H1 (cell line): ENCODE results near the gene NSUN2. TPM values are rescaled to one million over a fixed set of nuclear protein-coding genes. Genes with fewer than 3 reads are reported as not detected.

Source experiments
- CTCF ChIA-PET: fragments of 300-600 bp; sonication (Branson Sonifier 250); formaldehyde crosslinking; loops from one replicate; lab custom pipeline; 2021; ENCODE audit not compliant: partially characterized antibody; lab: Charles Lee
- POLR2A ChIA-PET: fragments of 300-600 bp; sonication (Branson Sonifier 250); formaldehyde crosslinking; loops from one replicate; lab custom pipeline; 2021; ENCODE audit warnings: inconsistent platforms; ENCODE audit not compliant: partially characterized antibody; lab: Charles Lee
- DNase-seq, 2 experiments: peaks; one replicate each; pipeline versions ENCODE4 v3.0.0 to v3.0.0-alpha.2; 2010 to 2022; ENCODE audit warnings: low spot score in 2 of 2, low read depth in 1 of 2, mixed read lengths in 1 of 2
- FAIRE-seq: peaks from 2 replicates; lab custom pipeline; 2011; peaks lifted over from hg19 to GRCh38; lab: Jason Lieb, UNC
- H2AFZ ChIP-seq: 2 replicates; pipeline ENCODE4 v1.8.1; 2012; ENCODE audit warnings: low read length, inconsistent platforms
- H2AK5ac ChIP-seq: 2 replicates; pipeline ENCODE4 v1.6.1; 2013; ENCODE audit warnings: low read depth, low read length
- H2BK120ac ChIP-seq: replicated peaks from 2 replicates; pipeline ENCODE3; 2013; ENCODE audit warnings: low read depth, low read length, inconsistent platforms
- H2BK12ac ChIP-seq: 2 replicates; pipeline ENCODE4 v1.6.1; 2013; ENCODE audit warnings: low read depth, low read length
- H2BK15ac ChIP-seq: 2 replicates; pipeline ENCODE4 v1.6.1; 2013; ENCODE audit warnings: low read length
- H2BK20ac ChIP-seq: 2 replicates; pipeline ENCODE4 v1.6.1; 2013; ENCODE audit warnings: low read length
- H2BK5ac ChIP-seq: 2 replicates; pipeline ENCODE4 v1.6.1; 2013; ENCODE audit warnings: low read depth, low read length
- H3K14ac ChIP-seq: 2 replicates; pipeline ENCODE4 v1.6.1; 2013; ENCODE audit warnings: inconsistent platforms; ENCODE audit not compliant: insufficient read length
- H3K18ac ChIP-seq: 2 replicates; pipeline ENCODE4 v1.6.1; 2013; ENCODE audit warnings: low read length; ENCODE audit errors: extremely low read depth
- H3K23ac ChIP-seq: 2 replicates; pipeline ENCODE4 v1.6.1; 2013; ENCODE audit warnings: inconsistent platforms; ENCODE audit not compliant: insufficient read length
- H3K23me2 ChIP-seq: 2 replicates; pipeline ENCODE4 v1.6.1; 2013; ENCODE audit warnings: low read depth, low read length
- H3K27ac ChIP-seq: 2 replicates; pipeline ENCODE4 v1.6.1; 2011; ENCODE audit warnings: low read depth, low read length, inconsistent platforms
- H3K27me3 ChIP-seq, 4 experiments: replicated peaks in 1 of 4; 1 replicate in 1 of 4; 2 replicates in 3 of 4; pipeline versions ENCODE4 v1.6.1 to v1.8.1; 2011 to 2013; ENCODE audit warnings: low read length in 3 of 4, mild to moderate bottlenecking in 3 of 4, inconsistent platforms in 2 of 4, mixed read lengths in 2 of 4, moderate library complexity in 1 of 4; ENCODE audit not compliant: control insufficient read depth in 3 of 4, insufficient read depth in 3 of 4; ENCODE audit errors: extremely low read depth in 1 of 4
- H3K36me3 ChIP-seq, 4 experiments: 2 replicates each; pipeline versions ENCODE4 v1.6.1 to v1.8.1; 2011 to 2013; ENCODE audit warnings: mild to moderate bottlenecking in 4 of 4, low read length in 3 of 4, moderate library complexity in 2 of 4, control low read depth in 1 of 4, inconsistent platforms in 1 of 4; ENCODE audit not compliant: insufficient read depth in 4 of 4, control insufficient read depth in 2 of 4
- H3K4ac ChIP-seq: replicated peaks from 2 replicates; pipeline ENCODE3; 2013; ENCODE audit warnings: low read length, low read depth, mixed read lengths, inconsistent platforms; ENCODE audit not compliant: insufficient read length
- H3K4me1 ChIP-seq, 4 experiments: replicated peaks in 1 of 4; 1 replicate in 1 of 4; 2 replicates in 3 of 4; pipeline versions ENCODE4 v1.6.1 to v1.8.1; 2011 to 2013; ENCODE audit warnings: low read length in 3 of 4, inconsistent platforms in 2 of 4, mixed read lengths in 1 of 4; ENCODE audit not compliant: insufficient read depth in 4 of 4, control insufficient read depth in 3 of 4
- H3K4me2 ChIP-seq, 2 experiments: 2 replicates each; pipeline versions ENCODE4 v1.6.1 to v1.8.1; 2011 to 2013; ENCODE audit warnings: low read depth in 2 of 2, low read length in 2 of 2, control low read depth in 1 of 2, inconsistent platforms in 1 of 2, mild to moderate bottlenecking in 1 of 2; ENCODE audit not compliant: insufficient read depth in 1 of 2
- H3K4me3 ChIP-seq, 4 experiments: fragments of 200-600, 300-600 bp in 1 of 4; sonication (generic), shearing (Covaris generic), sonication (Bioruptor Twin) in 1 of 4; 2 replicates each; pipeline versions ENCODE4 v1.5.1 to v1.8.1; 2011 to 2016; ENCODE audit warnings: low read length in 4 of 4, low read depth in 3 of 4, control low read depth in 2 of 4, inconsistent platforms in 2 of 4, mild to moderate bottlenecking in 2 of 4, mixed read lengths in 1 of 4, moderate library complexity in 1 of 4; ENCODE audit not compliant: insufficient read depth in 2 of 4; ENCODE audit errors: extremely low read depth in 1 of 4
- H3K56ac ChIP-seq: replicated peaks from 2 replicates; pipeline ENCODE3; 2013; ENCODE audit warnings: low read depth, mild to moderate bottlenecking, mixed read lengths, low read length, inconsistent platforms; ENCODE audit not compliant: insufficient read length
- H3K79me1 ChIP-seq: 2 replicates; pipeline ENCODE4 v1.6.1; 2013; ENCODE audit warnings: low read depth, low read length, control low read depth
- H3K79me2 ChIP-seq, 2 experiments: 2 replicates each; pipeline versions ENCODE4 v1.6.1 to v1.8.1; 2012 to 2013; ENCODE audit warnings: low read length in 2 of 2, mild to moderate bottlenecking in 2 of 2, inconsistent platforms in 1 of 2; ENCODE audit not compliant: insufficient read depth in 2 of 2, control insufficient read depth in 1 of 2
- H3K9ac ChIP-seq, 4 experiments: replicated peaks in 1 of 4; 1 replicate in 1 of 4; 2 replicates in 3 of 4; pipeline versions ENCODE4 v1.6.1 to v1.8.1; 2011 to 2013; ENCODE audit warnings: low read depth in 3 of 4, low read length in 3 of 4, control low read depth in 2 of 4, mild to moderate bottlenecking in 2 of 4, moderate library complexity in 2 of 4, inconsistent platforms in 1 of 4; ENCODE audit errors: extremely low read depth in 1 of 4
- H3K9me3 ChIP-seq, 2 experiments: 2 replicates each; pipeline versions ENCODE4 v1.6.1 to v1.8.1; 2012 to 2013; ENCODE audit warnings: mild to moderate bottlenecking in 2 of 2, moderate library complexity in 2 of 2, control low read depth in 1 of 2, inconsistent platforms in 1 of 2, low read depth in 1 of 2, low read length in 1 of 2, mixed read lengths in 1 of 2; ENCODE audit not compliant: insufficient read depth in 2 of 2
- H4K20me1 ChIP-seq, 2 experiments: replicated peaks in 1 of 2; 2 replicates each; pipeline versions ENCODE3 to v1.8.1; 2011 to 2013; ENCODE audit warnings: inconsistent platforms in 2 of 2, low read length in 2 of 2, mild to moderate bottlenecking in 1 of 2; ENCODE audit not compliant: insufficient read depth in 2 of 2, control insufficient read depth in 1 of 2
- H4K5ac ChIP-seq: 2 replicates; pipeline ENCODE4 v1.6.1; 2013; ENCODE audit warnings: low read length, low read depth, mixed read lengths, inconsistent platforms; ENCODE audit not compliant: insufficient read length
- H4K8ac ChIP-seq: 2 replicates; pipeline ENCODE4 v1.8.0; 2013; ENCODE audit warnings: mild to moderate bottlenecking, moderate library complexity, low read length, inconsistent platforms; ENCODE audit not compliant: insufficient read depth; ENCODE audit errors: extremely low read depth
- H4K91ac ChIP-seq: replicated peaks from 2 replicates; pipeline ENCODE3; 2013; ENCODE audit warnings: low read length, mixed read lengths, inconsistent platforms; ENCODE audit not compliant: insufficient read length
- POU5F1 ChIP-seq: IDR thresholded peaks from 2 replicates; pipeline ENCODE4 v1.6.1; 2011; ENCODE audit warnings: low read depth, mild to moderate bottlenecking, low read length, moderate library complexity
- WGBS, 2 experiments: shearing (Covaris generic) in 1 of 2; methylation state at CpG; one replicate each; pipeline versions ENCODE4 v1.1.6 to v1.1.7; 2013 to 2015; ENCODE audit warnings: low lambda C conversion rate in 2 of 2, mixed read lengths in 2 of 2, inconsistent platforms in 1 of 2, low coverage in 1 of 2, missing lambda C conversion rate in 1 of 2; ENCODE audit not compliant: insufficient replicate concordance in 2 of 2, insufficient coverage in 1 of 2, insufficient read length in 1 of 2; ENCODE audit errors: extremely low coverage in 1 of 2, missing lambda C conversion rate in 1 of 2; 5-methylcytosine and 5-hydroxymethylcytosine counted together
- polyA plus RNA-seq, 7 experiments: library from polyadenylated mRNA; depleted of rRNA in 3 of 7; stranded (reverse) in 5 of 7; unstranded in 2 of 7; fragments of >200 nt in 5 of 7; fragments of 200-250 nt in 2 of 7; gene quantifications; 1 replicate in 5 of 7; 2 replicates in 1 of 7; 4 replicates in 1 of 7; pipeline versions ENCODE4 v1.2.1 to v1.2.3, GENCODE V29; 2011 to 2013; ENCODE audit warnings: missing spikeins in 2 of 7, mixed read lengths in 2 of 7
- total RNA-seq: library from RNA; stranded (reverse); fragmentation: NEBNext Ultra II Directional; extraction: Animal tissue kit (Norgen Biotek cat#: 25700); gene quantifications from 2 replicates; pipeline ENCODE4 v1.2.1, GENCODE V29; 2021
- TF ChIP-seq, protein P1 (sequence below): IDR thresholded peaks from 2 replicates; pipeline ENCODE4 v1.6.1; 2012; ENCODE audit warnings: low read length, inconsistent platforms

Gene NSUN2
- total and polyA plus RNA-seq, 2 of the 8 experiments (the other 6 are each of a cell fraction or from before 2014, with no cell fraction given), result 47.3 to 94.7 TPM

DNA sequence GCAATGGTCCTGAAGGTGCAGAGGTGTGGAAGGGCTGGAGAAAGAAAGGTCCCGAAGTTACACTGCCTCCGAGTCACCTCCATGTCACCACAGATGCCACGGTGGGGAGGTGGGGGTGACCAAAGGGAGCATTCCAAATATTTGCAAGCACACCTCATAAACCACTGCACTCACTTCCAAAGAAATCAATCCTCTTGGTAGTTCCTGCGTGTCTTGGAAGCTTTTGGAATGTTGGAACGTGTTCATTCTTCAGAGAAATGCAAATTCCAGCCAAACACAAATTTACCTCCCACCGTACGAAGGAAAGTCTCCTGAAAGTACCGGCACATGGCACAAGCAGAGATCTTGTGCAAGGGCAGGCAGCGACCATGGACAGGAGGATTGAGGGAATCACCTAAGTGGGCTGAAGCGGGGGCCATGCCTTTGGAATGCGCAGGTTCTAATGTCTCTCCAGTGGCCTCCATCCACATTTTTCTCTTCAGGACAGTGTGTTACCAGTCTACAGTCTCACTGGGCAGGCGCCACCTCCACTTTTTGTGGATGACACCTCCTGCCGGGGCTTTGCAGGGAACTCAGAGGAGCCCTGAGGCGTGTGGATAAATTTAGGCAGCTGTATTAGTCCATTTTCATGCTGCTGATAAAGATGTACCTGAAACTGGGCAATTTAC, 54.0 kb downstream of the NSUN2 start:
- no peaks in the 10 kb centered on the region for H3K79me1 ChIP-seq
- FAIRE-seq (no peak), DNase-seq (no peak)
- no peak overlapping the region for H2AFZ ChIP-seq
- H3K56ac ChIP-seq, result no peak overlapping the region
- H3K18ac ChIP-seq, result no peak overlapping the region
- WGBS, 2 experiments, result 89% methylated on average over 14 of the region's 14 CpGs; no CpG with 5 or more reads in 1 of the 2 experiments
- H3K4me2 ChIP-seq, result no peak overlapping the region
- H2AK5ac ChIP-seq, result no peak overlapping the region
- H3K27ac ChIP-seq, result no peak overlapping the region
- peaks cover 0 to 7% (median 3%) of the 10 kb centered on the region in 4 experiments; a peak in 6 of 7 replicates for H3K4me1 ChIP-seq
- H2BK15ac ChIP-seq, result no peak overlapping the region
- H4K91ac ChIP-seq, result no peak overlapping the region
- peaks cover 7% of the 10 kb centered on the region; the same call in 1 of the 2 replicates for H3K23me2 ChIP-seq
- no peak overlapping the region for H3K23ac ChIP-seq
- H3K79me2 ChIP-seq, result no peaks in the 10 kb centered on the region
- H4K5ac ChIP-seq, result no peak overlapping the region
- no peak overlapping the region for H2BK12ac ChIP-seq
- H4K8ac ChIP-seq, result no peak overlapping the region
- ChIA-PET POLR2A (no interaction called here), CTCF (interaction anchor here (0.6 to 1.2 kb wide), 2 partner anchors 16 to 71 kb away, joined by 3 read pairs; no protein-coding TSS in a partner anchor)
- no peak overlapping the region for H3K9ac ChIP-seq
- H2BK120ac ChIP-seq, result no peak overlapping the region
- H3K9me3 ChIP-seq, result peaks cover 6 to 9% of the 10 kb centered on the region in 2 experiments; a peak in 2 of 4 replicates
- no peak overlapping the region for H3K4ac ChIP-seq
- no peak overlapping the region for H2BK5ac ChIP-seq
- no peak overlapping the region for H3K4me3 ChIP-seq
- H3K36me3 ChIP-seq, result no peaks in the 10 kb centered on the region
- H3K27me3 ChIP-seq, result peaks cover 0 to 18% (median 16%) of the 10 kb centered on the region in 4 experiments; a peak in 6 of 7 replicates
- H4K20me1 ChIP-seq, result no peaks in the 10 kb centered on the region
- no peak overlapping the region for H3K14ac ChIP-seq
- no peak overlapping the region for H2BK20ac ChIP-seq
- TF ChIP-seq POU5F1, result no peak
- TF ChIP-seq, protein P1, sequence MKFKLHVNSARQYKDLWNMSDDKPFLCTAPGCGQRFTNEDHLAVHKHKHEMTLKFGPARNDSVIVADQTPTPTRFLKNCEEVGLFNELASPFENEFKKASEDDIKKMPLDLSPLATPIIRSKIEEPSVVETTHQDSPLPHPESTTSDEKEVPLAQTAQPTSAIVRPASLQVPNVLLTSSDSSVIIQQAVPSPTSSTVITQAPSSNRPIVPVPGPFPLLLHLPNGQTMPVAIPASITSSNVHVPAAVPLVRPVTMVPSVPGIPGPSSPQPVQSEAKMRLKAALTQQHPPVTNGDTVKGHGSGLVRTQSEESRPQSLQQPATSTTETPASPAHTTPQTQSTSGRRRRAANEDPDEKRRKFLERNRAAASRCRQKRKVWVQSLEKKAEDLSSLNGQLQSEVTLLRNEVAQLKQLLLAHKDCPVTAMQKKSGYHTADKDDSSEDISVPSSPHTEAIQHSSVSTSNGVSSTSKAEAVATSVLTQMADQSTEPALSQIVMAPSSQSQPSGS, result no peak
